Right lobe of liver (tissue), 4 donors: ENCODE measurements around the gene ATG101.

Experiments used
- POLR2A ChIP-seq: fragments of 450-650 bp; IDR thresholded peaks from one replicate; pipeline ENCODE4 v1.6.1; 2017; ENCODE audit warnings: antibody characterized with exemption, mild to moderate bottlenecking
- TF ChIP-seq, protein P1 (sequence below), 4 donors: fragments of 200-600 bp in 3 of 4; fragments of 450-650 bp in 1 of 4; IDR thresholded peaks; one replicate each; pipeline versions ENCODE4 v1.5.1 to v1.8.0; 2016 to 2022; ENCODE audit warnings: antibody characterized with exemption in 4 of 4, mild to moderate bottlenecking in 2 of 4
- donor health status: DM: no; HTN: no; CAD: no.
- donor health status: DM: no; HTN: no; CAD: no.
- donor health status: DM: no; HTN: yes; CAD: no.

DNA sequence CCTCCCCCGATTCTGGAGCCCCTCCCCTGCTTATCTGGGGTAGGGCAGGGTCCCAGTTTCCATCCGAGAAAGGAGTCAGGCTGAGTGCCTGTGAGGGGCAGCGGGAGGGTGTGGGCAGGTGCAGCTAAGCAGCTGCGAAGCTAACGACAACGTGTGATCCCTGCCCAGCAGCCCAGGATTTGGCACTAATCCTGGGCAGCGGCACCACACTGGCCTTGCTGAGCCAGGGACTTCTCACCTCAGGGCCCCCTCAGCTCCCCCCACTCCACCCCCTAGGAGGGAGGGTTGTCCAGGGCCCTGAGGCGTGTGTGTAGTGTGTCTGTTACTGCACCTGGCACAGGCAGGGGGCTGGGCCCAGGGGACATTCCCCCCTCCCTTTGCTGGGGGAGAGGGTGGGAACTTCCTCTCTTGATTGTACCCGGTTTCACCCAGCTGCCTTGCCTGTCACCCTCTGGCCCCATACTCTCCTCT lies 11.5 kb downstream of the ATG101 start:
- TF ChIP-seq, protein P1, sequence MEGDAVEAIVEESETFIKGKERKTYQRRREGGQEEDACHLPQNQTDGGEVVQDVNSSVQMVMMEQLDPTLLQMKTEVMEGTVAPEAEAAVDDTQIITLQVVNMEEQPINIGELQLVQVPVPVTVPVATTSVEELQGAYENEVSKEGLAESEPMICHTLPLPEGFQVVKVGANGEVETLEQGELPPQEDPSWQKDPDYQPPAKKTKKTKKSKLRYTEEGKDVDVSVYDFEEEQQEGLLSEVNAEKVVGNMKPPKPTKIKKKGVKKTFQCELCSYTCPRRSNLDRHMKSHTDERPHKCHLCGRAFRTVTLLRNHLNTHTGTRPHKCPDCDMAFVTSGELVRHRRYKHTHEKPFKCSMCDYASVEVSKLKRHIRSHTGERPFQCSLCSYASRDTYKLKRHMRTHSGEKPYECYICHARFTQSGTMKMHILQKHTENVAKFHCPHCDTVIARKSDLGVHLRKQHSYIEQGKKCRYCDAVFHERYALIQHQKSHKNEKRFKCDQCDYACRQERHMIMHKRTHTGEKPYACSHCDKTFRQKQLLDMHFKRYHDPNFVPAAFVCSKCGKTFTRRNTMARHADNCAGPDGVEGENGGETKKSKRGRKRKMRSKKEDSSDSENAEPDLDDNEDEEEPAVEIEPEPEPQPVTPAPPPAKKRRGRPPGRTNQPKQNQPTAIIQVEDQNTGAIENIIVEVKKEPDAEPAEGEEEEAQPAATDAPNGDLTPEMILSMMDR (IDR thresholded peaks at IDR 0.05), result no peak
- TF ChIP-seq POLR2A, result no peak
